HEK293 (cell line): ENCODE data around the gene C12orf54.
"Not testable (repeated sequence)": the region's sequence is repeated elsewhere in the genome, so short reads cannot be mapped to it uniquely, and the experiment has no call there.

Experiments
- CTCF ChIP-seq: fragments of 450-650 bp; formaldehyde crosslinking; IDR thresholded peaks from 2 replicates; pipeline ENCODE4 v1.5.1; 2016; ENCODE audit warnings: missing biosample characterization, missing genetic modification characterization
- HOXC10 ChIP-seq: sonication (generic); formaldehyde crosslinking; IDR thresholded peaks from 2 replicates; pipeline ENCODE4 v1.8.1; 2023; ENCODE audit warnings: mild to moderate bottlenecking, missing genetic modification reagents
- ZFP69B ChIP-seq: fragments of 450-650 bp; formaldehyde crosslinking; IDR thresholded peaks from 2 replicates; pipeline ENCODE4 v1.5.1; 2016; ENCODE audit warnings: missing biosample characterization, missing genetic modification characterization
- ZNF211 ChIP-seq: fragments of 450-650 bp; formaldehyde crosslinking; IDR thresholded peaks from 2 replicates; pipeline ENCODE4 v1.5.1; 2016; ENCODE audit warnings: low read depth, missing biosample characterization, missing genetic modification characterization
- ZNF792 ChIP-seq: fragments of 450-650 bp; formaldehyde crosslinking; IDR thresholded peaks from 2 replicates; pipeline ENCODE4 v1.5.1; 2016; ENCODE audit warnings: missing biosample characterization, missing genetic modification characterization

GRCh38 chr12:48434016-48434415, 48.3 kb upstream of the C12orf54 start:
- TF ChIP-seq ZNF211 (tag by site-specific recombination); ZFP69B (tag by site-specific recombination); CTCF; ZNF792 (tag by site-specific recombination); HOXC10: not testable (repeated sequence)
